ENCODE measurements around the gene G3BP2.
"Not testable (repeated sequence)": the region's sequence is repeated elsewhere in the genome, so short reads cannot be mapped to it uniquely, and the experiment has no call there.

DNA sequence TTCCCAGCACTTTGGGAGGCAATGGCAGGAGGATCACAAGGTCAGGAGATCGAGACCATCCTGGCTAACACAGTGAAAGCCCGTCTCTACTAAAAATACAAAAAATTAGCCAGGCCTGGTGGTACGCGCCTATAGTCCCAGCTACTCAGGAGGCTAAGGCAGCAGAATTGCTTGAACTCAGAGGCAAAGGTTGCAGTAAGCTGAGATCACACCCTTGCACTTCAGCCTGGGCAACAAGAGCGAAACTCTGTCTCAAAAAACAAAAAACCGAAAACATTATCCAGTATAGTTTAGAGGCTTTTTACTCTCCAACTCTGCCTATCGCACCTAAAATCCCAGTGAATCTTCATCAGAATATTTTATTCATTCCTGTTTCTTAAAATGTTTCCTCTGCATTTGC, 5.6 kb downstream of the G3BP2 start:
- TF ChIP-seq, protein P1, sequence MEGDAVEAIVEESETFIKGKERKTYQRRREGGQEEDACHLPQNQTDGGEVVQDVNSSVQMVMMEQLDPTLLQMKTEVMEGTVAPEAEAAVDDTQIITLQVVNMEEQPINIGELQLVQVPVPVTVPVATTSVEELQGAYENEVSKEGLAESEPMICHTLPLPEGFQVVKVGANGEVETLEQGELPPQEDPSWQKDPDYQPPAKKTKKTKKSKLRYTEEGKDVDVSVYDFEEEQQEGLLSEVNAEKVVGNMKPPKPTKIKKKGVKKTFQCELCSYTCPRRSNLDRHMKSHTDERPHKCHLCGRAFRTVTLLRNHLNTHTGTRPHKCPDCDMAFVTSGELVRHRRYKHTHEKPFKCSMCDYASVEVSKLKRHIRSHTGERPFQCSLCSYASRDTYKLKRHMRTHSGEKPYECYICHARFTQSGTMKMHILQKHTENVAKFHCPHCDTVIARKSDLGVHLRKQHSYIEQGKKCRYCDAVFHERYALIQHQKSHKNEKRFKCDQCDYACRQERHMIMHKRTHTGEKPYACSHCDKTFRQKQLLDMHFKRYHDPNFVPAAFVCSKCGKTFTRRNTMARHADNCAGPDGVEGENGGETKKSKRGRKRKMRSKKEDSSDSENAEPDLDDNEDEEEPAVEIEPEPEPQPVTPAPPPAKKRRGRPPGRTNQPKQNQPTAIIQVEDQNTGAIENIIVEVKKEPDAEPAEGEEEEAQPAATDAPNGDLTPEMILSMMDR (IDR thresholded peaks at IDR 0.05) = not testable (repeated sequence)
- TF ChIP-seq POLR2A (IDR thresholded peaks at IDR 0.05) = not testable (repeated sequence)
